Measurements from ENCODE around the gene DEPP1. TPM values are rescaled to one million over a fixed set of nuclear protein-coding genes. Genes with fewer than 3 reads are reported as not detected.

Gene DEPP1
- total and polyA plus RNA-seq, 2 of the 13 experiments (the other 11 are each of a cell fraction or from before 2014, with no cell fraction given), result 14.8 to 270 TPM

DNA sequence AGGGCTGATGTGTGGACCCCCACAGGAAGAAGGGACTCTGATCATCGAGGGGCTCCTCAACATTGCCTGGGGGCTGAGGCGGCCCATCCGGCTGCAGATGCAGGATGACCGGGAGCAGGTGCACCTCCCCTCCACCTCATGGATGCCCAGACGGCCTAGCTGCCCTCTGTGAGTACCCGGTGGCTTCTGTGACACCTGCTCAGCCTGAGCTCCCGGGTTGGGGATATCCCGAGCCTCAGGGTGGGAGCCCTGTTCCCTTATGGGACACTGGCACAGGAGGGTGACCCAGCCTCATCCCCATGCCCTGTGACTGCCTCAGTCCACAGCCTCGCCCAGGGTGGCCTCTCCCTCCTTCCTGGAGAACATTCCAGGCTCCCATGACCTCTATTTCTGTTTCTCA lies 3.9 kb upstream of the DEPP1 start:
- 100% methylated on average over 2 of the region's 9 CpGs for WGBS (ENCODE audit: low lambda C conversion rate)
- TF ChIP-seq SNAPC2 (CRISPR knock-in tag; IDR thresholded peaks at IDR 0.05) (no peak), HMGXB3 (CRISPR knock-in tag; IDR thresholded peaks at IDR 0.05; ENCODE audit: borderline replicate concordance) (no peak), IKZF4 (CRISPR knock-in tag; IDR thresholded peaks at IDR 0.05; ENCODE audit: borderline replicate concordance, low read depth, not compliant biosample characterization) (no peak), ZBTB7A (CRISPR knock-in tag; IDR thresholded peaks at IDR 0.05) (0 out of 2 replicates have a peak, but pooled peaks have one; percentile 18), ZNF766 (CRISPR knock-in tag; IDR thresholded peaks at IDR 0.05; ENCODE audit: borderline replicate concordance) (no peak), DMAP1 (CRISPR knock-in tag; IDR thresholded peaks at IDR 0.05) (no peak), MZF1 (CRISPR knock-in tag; IDR thresholded peaks at IDR 0.05; ENCODE audit: borderline replicate concordance) (no peak), ZNF839 (CRISPR knock-in tag; IDR thresholded peaks at IDR 0.05; ENCODE audit: borderline replicate concordance) (no peak), NFE2L1 (CRISPR knock-in tag; IDR thresholded peaks at IDR 0.05; ENCODE audit: borderline replicate concordance) (no peak)
- TF ChIP-seq, protein P1, sequence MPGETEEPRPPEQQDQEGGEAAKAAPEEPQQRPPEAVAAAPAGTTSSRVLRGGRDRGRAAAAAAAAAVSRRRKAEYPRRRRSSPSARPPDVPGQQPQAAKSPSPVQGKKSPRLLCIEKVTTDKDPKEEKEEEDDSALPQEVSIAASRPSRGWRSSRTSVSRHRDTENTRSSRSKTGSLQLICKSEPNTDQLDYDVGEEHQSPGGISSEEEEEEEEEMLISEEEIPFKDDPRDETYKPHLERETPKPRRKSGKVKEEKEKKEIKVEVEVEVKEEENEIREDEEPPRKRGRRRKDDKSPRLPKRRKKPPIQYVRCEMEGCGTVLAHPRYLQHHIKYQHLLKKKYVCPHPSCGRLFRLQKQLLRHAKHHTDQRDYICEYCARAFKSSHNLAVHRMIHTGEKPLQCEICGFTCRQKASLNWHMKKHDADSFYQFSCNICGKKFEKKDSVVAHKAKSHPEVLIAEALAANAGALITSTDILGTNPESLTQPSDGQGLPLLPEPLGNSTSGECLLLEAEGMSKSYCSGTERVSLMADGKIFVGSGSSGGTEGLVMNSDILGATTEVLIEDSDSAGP (CRISPR knock-in tag; IDR thresholded peaks at IDR 0.05; ENCODE audit: borderline replicate concordance), result 0 out of 2 replicates have a peak, but pooled peaks have one; percentile 13
- TF ChIP-seq, protein P2, sequence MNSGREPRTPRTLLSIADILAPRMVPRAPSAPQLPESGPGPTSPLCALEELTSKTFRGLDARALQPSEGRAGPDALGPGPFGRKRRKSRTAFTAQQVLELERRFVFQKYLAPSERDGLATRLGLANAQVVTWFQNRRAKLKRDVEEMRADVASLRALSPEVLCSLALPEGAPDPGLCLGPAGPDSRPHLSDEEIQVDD (CRISPR knock-in tag; IDR thresholded peaks at IDR 0.05; ENCODE audit: borderline replicate concordance), result no peak
- TF ChIP-seq, protein P3, sequence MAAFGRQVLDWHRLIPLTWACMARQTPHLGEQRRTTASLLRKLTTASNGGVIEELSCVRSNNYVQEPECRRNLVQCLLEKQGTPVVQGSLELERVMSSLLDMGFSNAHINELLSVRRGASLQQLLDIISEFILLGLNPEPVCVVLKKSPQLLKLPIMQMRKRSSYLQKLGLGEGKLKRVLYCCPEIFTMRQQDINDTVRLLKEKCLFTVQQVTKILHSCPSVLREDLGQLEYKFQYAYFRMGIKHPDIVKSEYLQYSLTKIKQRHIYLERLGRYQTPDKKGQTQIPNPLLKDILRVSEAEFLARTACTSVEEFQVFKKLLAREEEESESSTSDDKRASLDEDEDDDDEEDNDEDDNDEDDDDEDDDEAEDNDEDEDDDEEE (CRISPR knock-in tag; IDR thresholded peaks at IDR 0.05), result 0 out of 2 replicates have a peak, but pooled peaks have one; percentile 35
- TF ChIP-seq, protein P4, sequence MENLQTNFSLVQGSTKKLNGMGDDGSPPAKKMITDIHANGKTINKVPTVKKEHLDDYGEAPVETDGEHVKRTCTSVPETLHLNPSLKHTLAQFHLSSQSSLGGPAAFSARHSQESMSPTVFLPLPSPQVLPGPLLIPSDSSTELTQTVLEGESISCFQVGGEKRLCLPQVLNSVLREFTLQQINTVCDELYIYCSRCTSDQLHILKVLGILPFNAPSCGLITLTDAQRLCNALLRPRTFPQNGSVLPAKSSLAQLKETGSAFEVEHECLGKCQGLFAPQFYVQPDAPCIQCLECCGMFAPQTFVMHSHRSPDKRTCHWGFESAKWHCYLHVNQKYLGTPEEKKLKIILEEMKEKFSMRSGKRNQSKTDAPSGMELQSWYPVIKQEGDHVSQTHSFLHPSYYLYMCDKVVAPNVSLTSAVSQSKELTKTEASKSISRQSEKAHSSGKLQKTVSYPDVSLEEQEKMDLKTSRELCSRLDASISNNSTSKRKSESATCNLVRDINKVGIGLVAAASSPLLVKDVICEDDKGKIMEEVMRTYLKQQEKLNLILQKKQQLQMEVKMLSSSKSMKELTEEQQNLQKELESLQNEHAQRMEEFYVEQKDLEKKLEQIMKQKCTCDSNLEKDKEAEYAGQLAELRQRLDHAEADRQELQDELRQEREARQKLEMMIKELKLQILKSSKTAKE (CRISPR knock-in tag; IDR thresholded peaks at IDR 0.05; ENCODE audit: borderline replicate concordance), result no peak

More for the DNA sequence above, 3.9 kb upstream of the DEPP1 start:
- ATAC-seq (no peak), DNase-seq (ENCODE audit: low spot score) (no peak), FAIRE-seq (no peak)
- Histone ChIP-seq H3K36me3 (replicated peaks in 1 of 2; ENCODE audit: control insufficient read depth in 1 of 2, insufficient read depth in 2 of 2, low read length in 2 of 2) (peaks cover 6 to 42% of the 10 kb centered on the region in 2 experiments; a peak in 3 of 5 replicates), H4K20me1 (ENCODE audit: insufficient read depth, low read length) (peaks cover 11% of the 10 kb centered on the region), H3K27ac (ENCODE audit: extremely low read length, insufficient read depth, low read length) (peak overlapping the region; percentile 97), H3K9ac (ENCODE audit: insufficient read depth, low read depth, low read length) (0 out of 2 replicates have a peak overlapping the region, but pooled peaks have one; percentile 72), H3K4me1 (ENCODE audit: insufficient read depth, low read length) (peaks cover 59% of the 10 kb centered on the region), H3K79me2 (ENCODE audit: insufficient read depth, low read length) (peaks cover 21% of the 10 kb centered on the region), H2AFZ (ENCODE audit: low read length) (no peak overlapping the region), H3K27me3 (ENCODE audit: control insufficient read depth in 1 of 2, insufficient read depth in 2 of 2, low read length in 2 of 2) (no peaks in the 10 kb centered on the region; a peak in 1 of 5 replicates), H3K4me3 (replicated peaks in 1 of 3; ENCODE audit: insufficient read depth in 1 of 3, low read depth in 2 of 3, low read length in 3 of 3) (no peak overlapping the region), H3K4me2 (ENCODE audit: low read depth, low read length) (no peak overlapping the region), H3K9me3 (ENCODE audit: low read length) (no peaks in the 10 kb centered on the region)
- ChIA-PET POLR2A (interaction anchor here (7.7 to 12.6 kb wide), 4 partner anchors 8 to 47 kb away, joined by 119 to 863 read pairs (median 311); partner anchors contain the start of gene RASSF4), CTCF (ENCODE audit: low intra/inter-chr PET ratio, low total read pairs) (no interaction called here)
- in situ Hi-C loops (cut with HindIII; ENCODE audit: extremely low pct_ligation_motif_present, low pct_unique_long_range_greater_than_20kb), result no loop called here
- no TSS peak for BruUV-seq (replicated peaks)
- intact Hi-C loops (cut with micrococcal nuclease; ENCODE audit: unreplicated experiment), result no loop called here
